Keratinocyte (primary cell): ENCODE measurements around the gene BMP7. TPM values are rescaled to one million over a fixed set of nuclear protein-coding genes. Genes with fewer than 3 reads are reported as not detected.

Experiments
- DNase-seq: peaks from one replicate; pipeline ENCODE4 v3.0.0-alpha.2; 2011; ENCODE audit warnings: low read depth, missing footprints, low spot score
- FAIRE-seq: peaks from 2 replicates; lab custom pipeline; 2011; peaks lifted over from hg19 to GRCh38; lab: Jason Lieb, UNC
- H2AFZ ChIP-seq: 2 replicates; pipeline ENCODE4 v1.6.0; 2012; ENCODE audit warnings: low read length, control low read depth, inconsistent platforms; ENCODE audit not compliant: control insufficient read depth
- H3K27ac ChIP-seq: 2 replicates; pipeline ENCODE4 v1.5.1; 2011; ENCODE audit warnings: low read length; ENCODE audit not compliant: control insufficient read depth, insufficient read depth
- H3K27me3 ChIP-seq: 3 replicates; pipeline ENCODE4 v1.6.0; 2011; ENCODE audit warnings: low read length; ENCODE audit not compliant: control insufficient read depth, insufficient read depth; ENCODE audit errors: extremely low read depth
- H3K36me3 ChIP-seq, 2 experiments: 2 replicates in 1 of 2; 3 replicates in 1 of 2; pipeline ENCODE4 v1.5.1; 2011; ENCODE audit warnings: low read length in 2 of 2, mild to moderate bottlenecking in 1 of 2; ENCODE audit not compliant: control insufficient read depth in 2 of 2, insufficient read depth in 2 of 2; ENCODE audit errors: extremely low read depth in 1 of 2
- H3K4me1 ChIP-seq: 3 replicates; pipeline ENCODE4 v1.5.1; 2011; ENCODE audit warnings: low read length; ENCODE audit not compliant: control insufficient read depth, insufficient read depth; ENCODE audit errors: extremely low read depth
- H3K4me2 ChIP-seq: 3 replicates; pipeline ENCODE4 v1.6.0; 2011; ENCODE audit warnings: low read depth, low read length; ENCODE audit not compliant: control insufficient read depth, insufficient read depth; ENCODE audit errors: extremely low read depth
- H3K4me3 ChIP-seq, 3 experiments: fragments of 200-600 bp in 1 of 3; sonication (generic) in 1 of 3; 2 replicates in 2 of 3; 3 replicates in 1 of 3; pipeline ENCODE4 v1.5.1; 2011 to 2016; ENCODE audit warnings: low read length in 3 of 3, mild to moderate bottlenecking in 3 of 3, control low read depth in 2 of 3, inconsistent platforms in 1 of 3, low read depth in 1 of 3, mixed read lengths in 1 of 3, mixed run types in 1 of 3, moderate library complexity in 1 of 3; ENCODE audit not compliant: control insufficient read depth in 2 of 3, insufficient read depth in 2 of 3; ENCODE audit errors: extremely low read depth in 1 of 3
- H3K79me2 ChIP-seq: 2 replicates; pipeline ENCODE4 v1.6.0; 2012; ENCODE audit warnings: low read length; ENCODE audit not compliant: control insufficient read depth, insufficient read depth
- H3K9ac ChIP-seq: 3 replicates; pipeline ENCODE4 v1.6.0; 2011; ENCODE audit warnings: low read length; ENCODE audit not compliant: control insufficient read depth, insufficient read depth; ENCODE audit errors: extremely low read depth
- H3K9me1 ChIP-seq: 3 replicates; pipeline ENCODE4 v1.6.0; 2011; ENCODE audit warnings: low read length; ENCODE audit not compliant: control insufficient read depth, insufficient read depth; ENCODE audit errors: extremely low read depth
- H3K9me3 ChIP-seq: 2 replicates; pipeline ENCODE4 v1.5.1; 2012; ENCODE audit warnings: low read depth, low read length; ENCODE audit not compliant: control insufficient read depth
- H4K20me1 ChIP-seq: 3 replicates; pipeline ENCODE4 v1.6.0; 2011; ENCODE audit warnings: low read length; ENCODE audit not compliant: control insufficient read depth, insufficient read depth; ENCODE audit errors: extremely low read depth
- EZH2 ChIP-seq: IDR thresholded peaks from one replicate; pipeline ENCODE4 v1.6.1; 2012; ENCODE audit warnings: inconsistent platforms, mild to moderate bottlenecking, low read length, moderate library complexity
- dilution Hi-C: fragments of 300-500 bp; cut with MboI; formaldehyde crosslinking; loops from one replicate; pipeline ENCODE4 v1.7.0; 2020; ENCODE audit warnings: low sequenced_read_pairs; ENCODE audit not compliant: extremely low pct_ligation_motif_present
- polyA plus RNA-seq, 5 experiments: library from polyadenylated mRNA; depleted of rRNA in 3 of 5; stranded (reverse) in 3 of 5; stranded (forward) in 1 of 5; unstranded in 1 of 5; fragments of >200 nt; gene quantifications; 1 replicate in 1 of 5; 2 replicates in 3 of 5; 3 replicates in 1 of 5; pipeline versions ENCODE4 v1.2.1 to v1.2.3, GENCODE V29; 2011 to 2012; ENCODE audit warnings: missing spikeins in 2 of 5, low read depth in 1 of 5, low replicate concordance in 1 of 5
- TF ChIP-seq, protein P1 (sequence below), 3 experiments: IDR thresholded peaks in 1 of 3; conservative IDR thresholded peaks in 1 of 3; optimal IDR thresholded peaks in 1 of 3; 2 replicates in 2 of 3; 3 replicates in 1 of 3; pipeline versions ENCODE3 to v1.5.1; 2011; ENCODE audit warnings: low read length in 3 of 3, mild to moderate bottlenecking in 3 of 3, moderate library complexity in 2 of 3, control low read depth in 1 of 3, inconsistent platforms in 1 of 3; ENCODE audit not compliant: insufficient read depth in 2 of 3; ENCODE audit errors: extremely low read depth in 1 of 3

BMP7 gene
- polyA plus RNA-seq, 1 donor (not counting 4 experiments of a cell fraction or from before 2014, with no cell fraction given), result 0.29 TPM

DNA sequence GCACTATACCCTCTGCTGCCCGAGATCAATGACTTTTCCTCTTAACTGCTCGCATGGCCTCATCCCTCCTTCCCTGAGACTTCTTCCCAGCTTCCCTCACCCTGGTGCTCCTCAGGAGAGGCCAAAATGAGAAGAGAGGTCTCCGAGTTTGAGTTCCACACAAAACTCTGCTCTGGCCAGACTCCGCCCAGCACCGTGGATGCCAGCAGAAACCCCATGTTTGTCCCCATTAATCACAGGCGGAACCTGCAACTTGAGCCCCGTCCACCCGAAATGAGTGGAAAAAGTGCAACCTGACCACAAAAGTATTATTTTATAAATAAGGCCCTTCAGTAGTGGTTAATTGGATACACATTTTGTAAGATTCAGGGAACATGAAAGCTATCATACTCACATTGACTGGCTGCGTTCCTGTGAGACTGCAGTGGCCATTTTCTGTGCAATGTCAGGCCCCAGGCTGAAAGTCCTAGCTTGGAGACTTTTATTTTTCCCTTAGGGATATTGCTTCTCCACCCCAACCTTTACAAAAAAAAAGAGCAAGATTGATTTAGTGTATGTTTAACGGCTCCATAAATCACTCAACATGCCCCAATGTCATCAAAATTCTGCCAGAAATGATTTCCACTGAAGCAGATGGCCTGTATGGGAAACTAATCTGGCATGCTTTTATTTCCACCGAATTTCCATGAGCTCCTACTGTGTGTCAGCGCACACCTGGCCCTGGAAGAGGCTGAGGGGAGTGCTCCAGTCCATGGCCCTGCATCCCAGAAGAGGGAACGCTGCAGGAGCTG, 134.6 kb downstream of the BMP7 start:
- dilution Hi-C loops, result no loop called here
- no peaks in the 10 kb centered on the region for H3K79me2 ChIP-seq
- H3K27me3 ChIP-seq, result peaks cover 26% of the 10 kb centered on the region
- H3K4me2 ChIP-seq, result no peak overlapping the region
- H3K27ac ChIP-seq, result no peak overlapping the region
- no peak for DNase-seq
- TF ChIP-seq EZH2, result no peak
- TF ChIP-seq, protein P1, sequence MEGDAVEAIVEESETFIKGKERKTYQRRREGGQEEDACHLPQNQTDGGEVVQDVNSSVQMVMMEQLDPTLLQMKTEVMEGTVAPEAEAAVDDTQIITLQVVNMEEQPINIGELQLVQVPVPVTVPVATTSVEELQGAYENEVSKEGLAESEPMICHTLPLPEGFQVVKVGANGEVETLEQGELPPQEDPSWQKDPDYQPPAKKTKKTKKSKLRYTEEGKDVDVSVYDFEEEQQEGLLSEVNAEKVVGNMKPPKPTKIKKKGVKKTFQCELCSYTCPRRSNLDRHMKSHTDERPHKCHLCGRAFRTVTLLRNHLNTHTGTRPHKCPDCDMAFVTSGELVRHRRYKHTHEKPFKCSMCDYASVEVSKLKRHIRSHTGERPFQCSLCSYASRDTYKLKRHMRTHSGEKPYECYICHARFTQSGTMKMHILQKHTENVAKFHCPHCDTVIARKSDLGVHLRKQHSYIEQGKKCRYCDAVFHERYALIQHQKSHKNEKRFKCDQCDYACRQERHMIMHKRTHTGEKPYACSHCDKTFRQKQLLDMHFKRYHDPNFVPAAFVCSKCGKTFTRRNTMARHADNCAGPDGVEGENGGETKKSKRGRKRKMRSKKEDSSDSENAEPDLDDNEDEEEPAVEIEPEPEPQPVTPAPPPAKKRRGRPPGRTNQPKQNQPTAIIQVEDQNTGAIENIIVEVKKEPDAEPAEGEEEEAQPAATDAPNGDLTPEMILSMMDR (optimal IDR thresholded peaks at IDR 0.05 in 1 of 3, IDR thresholded peaks at IDR 0.05 in 1 of 3, conservative IDR thresholded peaks at IDR 0.05 in 1 of 3; ENCODE audit: extremely low read depth in 1 of 3, insufficient read depth in 2 of 3, low read length in 3 of 3), result no peak
- FAIRE-seq, result no peak
- peaks cover 5% of the 10 kb centered on the region for H3K4me1 ChIP-seq
- H3K9ac ChIP-seq, result no peak overlapping the region
- H3K9me1 ChIP-seq, result no peaks in the 10 kb centered on the region
- no peak overlapping the region for H2AFZ ChIP-seq
- H4K20me1 ChIP-seq, result no peaks in the 10 kb centered on the region
- H3K9me3 ChIP-seq, result no peaks in the 10 kb centered on the region
- no peak overlapping the region for H3K4me3 ChIP-seq
- no peaks in the 10 kb centered on the region for H3K36me3 ChIP-seq

- Histone ChIP-seq H3K79me2 (no peaks in the 10 kb centered on the region), H3K4me3 (no peak overlapping the region), H3K36me3 (no peaks in the 10 kb centered on the region), H3K9ac (no peak overlapping the region), H3K9me1 (no peaks in the 10 kb centered on the region), H3K4me2 (no peak overlapping the region), H4K20me1 (no peaks in the 10 kb centered on the region), H3K4me1 (peaks cover 8% of the 10 kb centered on the region), H3K9me3 (no peaks in the 10 kb centered on the region), H2AFZ (no peak overlapping the region), H3K27ac (no peak overlapping the region), H3K27me3 (peaks cover 26% of the 10 kb centered on the region)
- DNase-seq, result no peak
- dilution Hi-C loops, result no loop called here
- FAIRE-seq, result no peak
- TF ChIP-seq EZH2, result no peak
- TF ChIP-seq, protein P1 (optimal IDR thresholded peaks at IDR 0.05 in 1 of 3, IDR thresholded peaks at IDR 0.05 in 1 of 3, conservative IDR thresholded peaks at IDR 0.05 in 1 of 3; ENCODE audit: extremely low read depth in 1 of 3, insufficient read depth in 2 of 3, low read length in 3 of 3), result no peak
These were observed 135.4 kb downstream of the BMP7 start for GRCh38 chr20:57131077-57131476.
